ENCODE measurements around the gene PATJ.

Gene PATJ

DNA sequence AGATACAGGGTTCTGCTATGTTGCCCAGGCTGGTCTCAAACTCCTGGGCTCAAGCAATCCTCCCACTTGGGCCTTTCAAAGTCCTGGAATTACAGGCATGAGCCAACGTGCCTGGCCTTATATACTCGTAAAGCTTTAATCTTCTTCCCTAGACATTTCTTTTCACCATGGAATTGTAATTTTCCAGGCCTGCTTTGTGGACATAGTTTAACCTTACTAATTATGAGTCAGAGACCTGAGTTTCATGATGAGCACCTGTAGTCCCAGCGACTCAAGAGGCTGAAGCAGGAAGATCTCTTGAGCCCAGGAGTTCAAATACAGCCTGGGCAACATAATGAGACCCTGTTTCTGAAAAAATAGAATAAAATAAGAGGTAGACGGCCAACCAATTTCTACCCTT lies 12.3 kb downstream of the PATJ start:
- TF ChIP-seq FOXP2 (optimal IDR thresholded peaks at IDR 0.05; ENCODE audit: borderline replicate concordance, extremely low read depth, extremely low read length, insufficient read depth) (no peak), POLR2AphosphoS5 (IDR thresholded peaks at IDR 0.05; ENCODE audit: low read depth, low read length) (no peak), SIN3A (IDR thresholded peaks at IDR 0.05; ENCODE audit: borderline replicate concordance, insufficient read depth, low read length) (no peak), TAF1 (IDR thresholded peaks at IDR 0.05; ENCODE audit: borderline replicate concordance, insufficient read depth, low read length) (no peak)
- TF ChIP-seq, protein P1, sequence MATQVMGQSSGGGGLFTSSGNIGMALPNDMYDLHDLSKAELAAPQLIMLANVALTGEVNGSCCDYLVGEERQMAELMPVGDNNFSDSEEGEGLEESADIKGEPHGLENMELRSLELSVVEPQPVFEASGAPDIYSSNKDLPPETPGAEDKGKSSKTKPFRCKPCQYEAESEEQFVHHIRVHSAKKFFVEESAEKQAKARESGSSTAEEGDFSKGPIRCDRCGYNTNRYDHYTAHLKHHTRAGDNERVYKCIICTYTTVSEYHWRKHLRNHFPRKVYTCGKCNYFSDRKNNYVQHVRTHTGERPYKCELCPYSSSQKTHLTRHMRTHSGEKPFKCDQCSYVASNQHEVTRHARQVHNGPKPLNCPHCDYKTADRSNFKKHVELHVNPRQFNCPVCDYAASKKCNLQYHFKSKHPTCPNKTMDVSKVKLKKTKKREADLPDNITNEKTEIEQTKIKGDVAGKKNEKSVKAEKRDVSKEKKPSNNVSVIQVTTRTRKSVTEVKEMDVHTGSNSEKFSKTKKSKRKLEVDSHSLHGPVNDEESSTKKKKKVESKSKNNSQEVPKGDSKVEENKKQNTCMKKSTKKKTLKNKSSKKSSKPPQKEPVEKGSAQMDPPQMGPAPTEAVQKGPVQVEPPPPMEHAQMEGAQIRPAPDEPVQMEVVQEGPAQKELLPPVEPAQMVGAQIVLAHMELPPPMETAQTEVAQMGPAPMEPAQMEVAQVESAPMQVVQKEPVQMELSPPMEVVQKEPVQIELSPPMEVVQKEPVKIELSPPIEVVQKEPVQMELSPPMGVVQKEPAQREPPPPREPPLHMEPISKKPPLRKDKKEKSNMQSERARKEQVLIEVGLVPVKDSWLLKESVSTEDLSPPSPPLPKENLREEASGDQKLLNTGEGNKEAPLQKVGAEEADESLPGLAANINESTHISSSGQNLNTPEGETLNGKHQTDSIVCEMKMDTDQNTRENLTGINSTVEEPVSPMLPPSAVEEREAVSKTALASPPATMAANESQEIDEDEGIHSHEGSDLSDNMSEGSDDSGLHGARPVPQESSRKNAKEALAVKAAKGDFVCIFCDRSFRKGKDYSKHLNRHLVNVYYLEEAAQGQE (IDR thresholded peaks at IDR 0.05; ENCODE audit: insufficient read depth in 1 of 2, low read depth in 2 of 2, low read length in 2 of 2), result no peak

DNA sequence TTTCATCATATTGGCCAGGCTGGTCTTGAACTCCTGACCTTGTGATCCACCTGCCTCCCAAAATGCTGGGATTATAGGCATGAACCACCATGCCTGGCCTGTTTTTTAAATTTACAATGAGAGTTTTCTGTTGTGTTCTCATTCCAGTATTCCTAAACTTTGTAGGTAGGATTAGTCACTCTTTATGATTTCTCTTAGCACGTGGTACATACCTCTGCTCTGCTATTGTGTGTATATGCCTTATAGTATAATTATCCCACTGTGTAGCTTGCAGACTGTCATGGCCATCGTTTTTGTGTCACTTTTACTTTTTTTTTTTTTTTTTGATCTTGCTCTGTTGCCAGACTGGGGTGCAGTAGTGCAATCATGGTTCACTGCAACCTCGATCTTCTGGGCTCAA lies 14.5 kb downstream of the PATJ start:
- TF ChIP-seq SIN3A (IDR thresholded peaks at IDR 0.05; ENCODE audit: borderline replicate concordance, insufficient read depth, low read length) (no peak), FOXP2 (optimal IDR thresholded peaks at IDR 0.05; ENCODE audit: borderline replicate concordance, extremely low read depth, extremely low read length, insufficient read depth) (no peak), TAF1 (IDR thresholded peaks at IDR 0.05; ENCODE audit: borderline replicate concordance, insufficient read depth, low read length) (no peak), POLR2AphosphoS5 (IDR thresholded peaks at IDR 0.05; ENCODE audit: low read depth, low read length) (no peak)
- TF ChIP-seq, protein P1 (IDR thresholded peaks at IDR 0.05; ENCODE audit: insufficient read depth in 1 of 2, low read depth in 2 of 2, low read length in 2 of 2), result no peak

DNA sequence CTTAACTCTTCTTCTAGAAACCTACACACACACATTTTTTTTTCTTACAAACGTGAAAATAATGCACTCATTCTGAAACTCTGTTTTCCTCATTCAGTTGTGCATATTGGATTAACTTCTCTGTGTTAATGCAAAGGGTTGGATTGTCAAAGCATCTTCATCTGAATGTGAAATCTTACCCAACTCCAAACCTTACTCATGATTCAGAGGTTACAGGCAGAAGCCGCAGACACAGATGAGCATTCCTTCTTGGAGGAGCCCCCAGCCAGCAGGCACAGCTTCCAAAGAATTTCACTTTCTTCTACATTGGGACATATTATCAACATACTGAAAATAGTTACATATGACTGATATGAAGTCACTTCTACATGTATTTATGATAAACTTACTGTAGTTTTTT lies 15.7 kb downstream of the PATJ start:
- no peak for TF ChIP-seq POLR2AphosphoS5 (IDR thresholded peaks at IDR 0.05; ENCODE audit: low read depth, low read length)
- no peak for TF ChIP-seq TAF1 (IDR thresholded peaks at IDR 0.05; ENCODE audit: borderline replicate concordance, insufficient read depth, low read length)
- TF ChIP-seq, protein P1 (IDR thresholded peaks at IDR 0.05; ENCODE audit: insufficient read depth in 1 of 2, low read depth in 2 of 2, low read length in 2 of 2), result no peak
- TF ChIP-seq SIN3A (IDR thresholded peaks at IDR 0.05; ENCODE audit: borderline replicate concordance, insufficient read depth, low read length), result no peak
- TF ChIP-seq FOXP2 (optimal IDR thresholded peaks at IDR 0.05; ENCODE audit: borderline replicate concordance, extremely low read depth, extremely low read length, insufficient read depth), result no peak

DNA sequence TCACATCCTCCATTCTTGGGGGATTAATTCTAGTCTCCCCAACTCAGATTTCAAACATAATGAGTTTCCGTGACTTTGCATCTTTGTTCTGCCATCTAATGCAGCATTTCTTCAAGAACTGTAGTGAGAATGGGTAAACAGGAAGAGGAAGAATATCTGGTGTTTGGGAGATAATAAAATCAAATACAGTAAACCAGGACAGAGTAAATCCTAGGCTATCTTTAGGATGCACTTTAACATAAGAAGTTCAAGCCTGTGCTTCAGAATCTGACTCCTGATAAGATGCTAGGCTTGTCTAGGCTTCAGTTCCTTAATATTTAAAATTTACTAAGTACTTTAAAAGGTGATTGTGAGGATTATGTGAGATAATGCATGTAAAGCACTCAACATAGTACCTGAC lies 27.9 kb downstream of the PATJ start:
- TF ChIP-seq, protein P1 (IDR thresholded peaks at IDR 0.05; ENCODE audit: insufficient read depth in 1 of 2, low read depth in 2 of 2, low read length in 2 of 2), result no peak
- TF ChIP-seq TAF1 (IDR thresholded peaks at IDR 0.05; ENCODE audit: borderline replicate concordance, insufficient read depth, low read length), result no peak
- no peak for TF ChIP-seq FOXP2 (optimal IDR thresholded peaks at IDR 0.05; ENCODE audit: borderline replicate concordance, extremely low read depth, extremely low read length, insufficient read depth)
- no peak for TF ChIP-seq SIN3A (IDR thresholded peaks at IDR 0.05; ENCODE audit: borderline replicate concordance, insufficient read depth, low read length)
- no peak for TF ChIP-seq POLR2AphosphoS5 (IDR thresholded peaks at IDR 0.05; ENCODE audit: low read depth, low read length)

DNA sequence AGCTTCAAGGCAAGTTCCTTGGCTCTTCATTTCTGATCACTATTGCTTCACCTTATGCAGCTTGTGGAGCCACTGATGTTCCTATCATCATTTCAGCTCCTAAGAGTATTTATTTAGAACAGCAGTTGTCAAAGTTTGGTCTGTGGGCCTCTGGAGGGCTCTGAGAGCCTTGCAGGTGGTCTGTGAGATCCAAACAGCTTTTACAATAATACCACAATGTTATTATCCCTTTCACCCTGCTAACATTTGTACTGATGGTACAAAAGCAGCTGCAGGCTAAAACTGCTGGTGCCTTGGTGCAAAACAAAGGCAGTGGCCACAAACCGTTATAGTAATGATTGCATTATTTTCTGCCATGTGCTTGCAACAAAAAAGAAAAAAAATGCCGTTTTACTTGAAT lies 33.8 kb downstream of the PATJ start:
- TF ChIP-seq SIN3A (IDR thresholded peaks at IDR 0.05; ENCODE audit: borderline replicate concordance, insufficient read depth, low read length), result no peak
- TF ChIP-seq, protein P1 (IDR thresholded peaks at IDR 0.05; ENCODE audit: insufficient read depth in 1 of 2, low read depth in 2 of 2, low read length in 2 of 2), result no peak
